Measurements from ENCODE around the gene RFX1.

The RFX1 gene

GRCh38 chr19:13998426-13998825, 7.7 kb downstream of the RFX1 start:
- peaks cover 0 to 9% (median 8%) of the 10 kb centered on the region in 5 donors for H3K9me3 ChIP-seq (ENCODE audit: control insufficient read depth in 5 of 5, low read length in 5 of 5)
- no peaks in the 10 kb centered on the region for H3K27me3 ChIP-seq (ENCODE audit: control insufficient read depth in 5 of 5, insufficient read depth in 4 of 5, low read length in 5 of 5)
- H3K4me3 ChIP-seq (ENCODE audit: low read depth in 1 of 5, low read length in 5 of 5), result no peak overlapping the region
- H3K9ac ChIP-seq (ENCODE audit: low read length in 5 of 5), result no peak overlapping the region
- no peak overlapping the region for H3K27ac ChIP-seq (ENCODE audit: low read depth, low read length)
- H3K4me1 ChIP-seq (ENCODE audit: control insufficient read depth in 5 of 5, insufficient read depth in 5 of 5, low read length in 5 of 5), result peaks cover 2 to 21% (median 17%) of the 10 kb centered on the region in 5 donors
- peaks cover 0 to 18% (median 8%) of the 10 kb centered on the region in 5 donors for H3K36me3 ChIP-seq (ENCODE audit: control insufficient read depth in 5 of 5, insufficient read depth in 5 of 5, low read length in 5 of 5)

- H3K4me1 ChIP-seq (ENCODE audit: control insufficient read depth in 5 of 5, insufficient read depth in 5 of 5, low read length in 5 of 5), result peaks cover 0 to 13% (median 9%) of the 10 kb centered on the region in 5 donors
- H3K36me3 ChIP-seq (ENCODE audit: control insufficient read depth in 5 of 5, insufficient read depth in 5 of 5, low read length in 5 of 5), result peaks cover 0 to 25% (median 13%) of the 10 kb centered on the region in 5 donors
- H3K4me3 ChIP-seq (ENCODE audit: low read depth in 1 of 5, low read length in 5 of 5), result no peak overlapping the region
- H3K27me3 ChIP-seq (ENCODE audit: control insufficient read depth in 5 of 5, insufficient read depth in 4 of 5, low read length in 5 of 5), result no peaks in the 10 kb centered on the region
- H3K9me3 ChIP-seq (ENCODE audit: control insufficient read depth in 5 of 5, low read length in 5 of 5), result peaks cover 0 to 9% (median 8%) of the 10 kb centered on the region in 5 donors
- no peak overlapping the region for H3K9ac ChIP-seq (ENCODE audit: low read length in 5 of 5)
- H3K27ac ChIP-seq (ENCODE audit: low read depth, low read length), result no peak overlapping the region
These were observed 8.5 kb downstream of the RFX1 start for GRCh38 chr19:13997631-13997962.

- peaks cover 0 to 30% (median 18%) of the 10 kb centered on the region in 5 donors for H3K36me3 ChIP-seq (ENCODE audit: control insufficient read depth in 5 of 5, insufficient read depth in 5 of 5, low read length in 5 of 5)
- H3K9ac ChIP-seq (ENCODE audit: low read length in 5 of 5), result no peak overlapping the region
- peaks cover 0 to 9% (median 8%) of the 10 kb centered on the region in 5 donors for H3K9me3 ChIP-seq (ENCODE audit: control insufficient read depth in 5 of 5, low read length in 5 of 5)
- H3K4me1 ChIP-seq (ENCODE audit: control insufficient read depth in 5 of 5, insufficient read depth in 5 of 5, low read length in 5 of 5), result peaks cover 0 to 11% (median 7%) of the 10 kb centered on the region in 5 donors
- H3K27me3 ChIP-seq (ENCODE audit: control insufficient read depth in 5 of 5, insufficient read depth in 4 of 5, low read length in 5 of 5), result no peaks in the 10 kb centered on the region
- no peak overlapping the region for H3K27ac ChIP-seq (ENCODE audit: low read depth, low read length)
- no peak overlapping the region for H3K4me3 ChIP-seq (ENCODE audit: low read depth in 1 of 5, low read length in 5 of 5)
These were observed 9.0 kb downstream of the RFX1 start for GRCh38 chr19:13996928-13997630.

GRCh38 chr19:13995878-13996765, 10.0 kb downstream of the RFX1 start:
- Histone ChIP-seq H3K27ac (ENCODE audit: low read depth, low read length) (no peak overlapping the region), H3K4me1 (ENCODE audit: control insufficient read depth in 5 of 5, insufficient read depth in 5 of 5, low read length in 5 of 5) (peaks cover 0 to 9% (median 7%) of the 10 kb centered on the region in 5 donors), H3K27me3 (ENCODE audit: control insufficient read depth in 5 of 5, insufficient read depth in 4 of 5, low read length in 5 of 5) (no peaks in the 10 kb centered on the region), H3K36me3 (ENCODE audit: control insufficient read depth in 5 of 5, insufficient read depth in 5 of 5, low read length in 5 of 5) (peaks cover 0 to 40% (median 24%) of the 10 kb centered on the region in 5 donors), H3K9me3 (ENCODE audit: control insufficient read depth in 5 of 5, low read length in 5 of 5) (peaks cover 0 to 9% (median 8%) of the 10 kb centered on the region in 5 donors), H3K9ac (ENCODE audit: low read length in 5 of 5) (no peak overlapping the region), H3K4me3 (ENCODE audit: low read depth in 1 of 5, low read length in 5 of 5) (no peak overlapping the region)

GRCh38 chr19:13995017-13995728, 10.9 kb downstream of the RFX1 start:
- peaks cover 0 to 9% (median 7%) of the 10 kb centered on the region in 5 donors for H3K4me1 ChIP-seq (ENCODE audit: control insufficient read depth in 5 of 5, insufficient read depth in 5 of 5, low read length in 5 of 5)
- H3K4me3 ChIP-seq (ENCODE audit: low read depth in 1 of 5, low read length in 5 of 5), result no peak overlapping the region
- no peak overlapping the region for H3K27ac ChIP-seq (ENCODE audit: low read depth, low read length)
- no peaks in the 10 kb centered on the region for H3K27me3 ChIP-seq (ENCODE audit: control insufficient read depth in 5 of 5, insufficient read depth in 4 of 5, low read length in 5 of 5)
- H3K9ac ChIP-seq (ENCODE audit: low read length in 5 of 5), result peak overlapping the region in 1 of 5 donors; percentile 47
- H3K36me3 ChIP-seq (ENCODE audit: control insufficient read depth in 5 of 5, insufficient read depth in 5 of 5, low read length in 5 of 5), result peaks cover 0 to 46% (median 28%) of the 10 kb centered on the region in 5 donors
- peaks cover 0 to 9% (median 8%) of the 10 kb centered on the region in 5 donors for H3K9me3 ChIP-seq (ENCODE audit: control insufficient read depth in 5 of 5, low read length in 5 of 5)

- Histone ChIP-seq H3K36me3 (ENCODE audit: control insufficient read depth in 5 of 5, insufficient read depth in 5 of 5, low read length in 5 of 5) (peaks cover 0 to 45% (median 28%) of the 10 kb centered on the region in 5 donors), H3K4me3 (ENCODE audit: low read depth in 1 of 5, low read length in 5 of 5) (no peak overlapping the region), H3K27me3 (ENCODE audit: control insufficient read depth in 5 of 5, insufficient read depth in 4 of 5, low read length in 5 of 5) (no peaks in the 10 kb centered on the region), H3K4me1 (ENCODE audit: control insufficient read depth in 5 of 5, insufficient read depth in 5 of 5, low read length in 5 of 5) (peaks cover 0 to 9% (median 7%) of the 10 kb centered on the region in 5 donors), H3K9me3 (ENCODE audit: control insufficient read depth in 5 of 5, low read length in 5 of 5) (peaks cover 0 to 3% (median 1%) of the 10 kb centered on the region in 5 donors), H3K9ac (ENCODE audit: low read length in 5 of 5) (no peak overlapping the region), H3K27ac (ENCODE audit: low read depth, low read length) (no peak overlapping the region)
These were observed 12.4 kb downstream of the RFX1 start for GRCh38 chr19:13993590-13994300.

GRCh38 chr19:13992025-13992424, 14.1 kb downstream of the RFX1 start:
- Histone ChIP-seq H3K9ac (ENCODE audit: low read length in 5 of 5) (no peak overlapping the region), H3K36me3 (ENCODE audit: control insufficient read depth in 5 of 5, insufficient read depth in 5 of 5, low read length in 5 of 5) (peaks cover 0 to 39% (median 23%) of the 10 kb centered on the region in 5 donors)

GRCh38 chr19:13990085-13990484, 16.0 kb downstream of the RFX1 start:
- Histone ChIP-seq H3K4me3 (ENCODE audit: low read depth in 1 of 5, low read length in 5 of 5) (no peak overlapping the region), H3K4me1 (ENCODE audit: control insufficient read depth in 5 of 5, insufficient read depth in 5 of 5, low read length in 5 of 5) (peaks cover 1 to 37% (median 26%) of the 10 kb centered on the region in 5 donors), H3K27me3 (ENCODE audit: control insufficient read depth in 5 of 5, insufficient read depth in 4 of 5, low read length in 5 of 5) (no peaks in the 10 kb centered on the region), H3K9me3 (ENCODE audit: control insufficient read depth in 5 of 5, low read length in 5 of 5) (no peaks in the 10 kb centered on the region), H3K36me3 (ENCODE audit: control insufficient read depth in 5 of 5, insufficient read depth in 5 of 5, low read length in 5 of 5) (peaks cover 0 to 35% (median 23%) of the 10 kb centered on the region in 5 donors), H3K27ac (ENCODE audit: low read depth, low read length) (no peak overlapping the region), H3K9ac (ENCODE audit: low read length in 5 of 5) (no peak overlapping the region)

More at GRCh38 chr19:13992025-13992424, 14.1 kb downstream of the RFX1 start:
- peaks cover 0 to 24% (median 15%) of the 10 kb centered on the region in 5 donors for H3K4me1 ChIP-seq (ENCODE audit: control insufficient read depth in 5 of 5, insufficient read depth in 5 of 5, low read length in 5 of 5)
- H3K27ac ChIP-seq (ENCODE audit: low read depth, low read length), result no peak overlapping the region
- H3K9me3 ChIP-seq (ENCODE audit: control insufficient read depth in 5 of 5, low read length in 5 of 5), result no peaks in the 10 kb centered on the region
- H3K4me3 ChIP-seq (ENCODE audit: low read depth in 1 of 5, low read length in 5 of 5), result no peak overlapping the region
- H3K27me3 ChIP-seq (ENCODE audit: control insufficient read depth in 5 of 5, insufficient read depth in 4 of 5, low read length in 5 of 5), result no peaks in the 10 kb centered on the region

GRCh38 chr19:13989487-13989886, 16.6 kb downstream of the RFX1 start:
- H3K9me3 ChIP-seq (ENCODE audit: control insufficient read depth in 5 of 5, low read length in 5 of 5), result no peaks in the 10 kb centered on the region
- H3K4me1 ChIP-seq (ENCODE audit: control insufficient read depth in 5 of 5, insufficient read depth in 5 of 5, low read length in 5 of 5), result peaks cover 1 to 33% (median 23%) of the 10 kb centered on the region in 5 donors
- no peak overlapping the region for H3K27ac ChIP-seq (ENCODE audit: low read depth, low read length)
- H3K4me3 ChIP-seq (ENCODE audit: low read depth in 1 of 5, low read length in 5 of 5), result no peak overlapping the region
- H3K36me3 ChIP-seq (ENCODE audit: control insufficient read depth in 5 of 5, insufficient read depth in 5 of 5, low read length in 5 of 5), result peaks cover 0 to 35% (median 23%) of the 10 kb centered on the region in 5 donors
- H3K27me3 ChIP-seq (ENCODE audit: control insufficient read depth in 5 of 5, insufficient read depth in 4 of 5, low read length in 5 of 5), result no peaks in the 10 kb centered on the region
- no peak overlapping the region for H3K9ac ChIP-seq (ENCODE audit: low read length in 5 of 5)

All from subcutaneous abdominal adipose tissue (tissue), 5 donors.